ENCODE results near the gene DAGLA. TPM values are rescaled to one million over a fixed set of nuclear protein-coding genes. Genes with fewer than 3 reads are reported as not detected.

The DAGLA gene
- total and polyA plus RNA-seq, 2 of the 13 experiments (the other 11 are each of a cell fraction or from before 2014, with no cell fraction given) = 2.6 to 3.9 TPM

DNA sequence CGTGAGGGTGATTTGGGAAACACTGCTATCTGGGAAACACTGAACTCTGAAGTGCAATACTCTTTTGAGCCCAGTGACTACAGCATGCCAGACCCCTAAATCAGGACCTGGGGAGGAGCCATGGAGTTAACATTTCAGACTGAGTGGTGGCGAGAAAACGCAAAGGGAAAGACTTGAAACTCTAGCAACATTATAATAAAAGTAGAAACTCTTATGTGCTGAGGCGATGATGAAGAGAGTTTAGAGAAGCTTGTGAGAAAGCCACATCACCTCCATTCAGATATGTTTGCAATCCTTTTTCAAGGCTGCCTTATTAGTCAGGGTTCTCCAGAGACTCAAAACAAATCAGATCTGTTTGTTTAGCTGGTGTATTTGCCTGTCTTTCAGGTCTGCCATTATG is 114.4 kb downstream of the DAGLA start:
- H3K9me3 ChIP-seq (ENCODE audit: low read length) = no peaks in the 10 kb centered on the region
- intact Hi-C loops (cut with micrococcal nuclease; ENCODE audit: unreplicated experiment) = no loop called here
- H3K36me3 ChIP-seq (replicated peaks in 1 of 2; ENCODE audit: control insufficient read depth in 1 of 2, insufficient read depth in 2 of 2, low read length in 2 of 2) = peaks cover 9 to 31% of the 10 kb centered on the region in 2 experiments
- no peak overlapping the region for H2AFZ ChIP-seq (ENCODE audit: low read length)
- no peaks in the 10 kb centered on the region; the same call in 1 of the 2 replicates for H4K20me1 ChIP-seq (ENCODE audit: insufficient read depth, low read length)
- TF ChIP-seq MEIS1 (CRISPR knock-in tag; IDR thresholded peaks at IDR 0.05; ENCODE audit: borderline replicate concordance) = no peak
- TF ChIP-seq HOXA7 (CRISPR knock-in tag; IDR thresholded peaks at IDR 0.05) = no peak
- TF ChIP-seq NAIF1 (CRISPR knock-in tag; IDR thresholded peaks at IDR 0.05; ENCODE audit: borderline replicate concordance) = no peak
- no peak for TF ChIP-seq XBP1 (CRISPR knock-in tag; IDR thresholded peaks at IDR 0.05)
- TF ChIP-seq MLLT10 (CRISPR knock-in tag; IDR thresholded peaks at IDR 0.05) = no peak
- TF ChIP-seq ZNF235 (CRISPR knock-in tag; IDR thresholded peaks at IDR 0.05; ENCODE audit: borderline replicate concordance) = no peak
- TF ChIP-seq ISL2 (CRISPR knock-in tag; IDR thresholded peaks at IDR 0.05) = no peak
- no peak for TF ChIP-seq ZNF652 (CRISPR knock-in tag; IDR thresholded peaks at IDR 0.05; ENCODE audit: borderline replicate concordance, low read depth)
- no peak for TF ChIP-seq KLF12 (CRISPR knock-in tag; IDR thresholded peaks at IDR 0.05; ENCODE audit: borderline replicate concordance)
- no peak for TF ChIP-seq CEBPB (IDR thresholded peaks at IDR 0.05; ENCODE audit: borderline replicate concordance, low read depth, low read length)
- no peak for TF ChIP-seq KDM5A (IDR thresholded peaks at IDR 0.05; ENCODE audit: borderline replicate concordance, low read length)
- TF ChIP-seq ZNF841 (CRISPR knock-in tag; IDR thresholded peaks at IDR 0.05; ENCODE audit: borderline replicate concordance) = no peak
- no peak for TF ChIP-seq ELF3 (CRISPR knock-in tag; IDR thresholded peaks at IDR 0.05)
- no peak for TF ChIP-seq ETV5 (CRISPR knock-in tag; IDR thresholded peaks at IDR 0.05; ENCODE audit: borderline replicate concordance)
- TF ChIP-seq, protein P1, sequence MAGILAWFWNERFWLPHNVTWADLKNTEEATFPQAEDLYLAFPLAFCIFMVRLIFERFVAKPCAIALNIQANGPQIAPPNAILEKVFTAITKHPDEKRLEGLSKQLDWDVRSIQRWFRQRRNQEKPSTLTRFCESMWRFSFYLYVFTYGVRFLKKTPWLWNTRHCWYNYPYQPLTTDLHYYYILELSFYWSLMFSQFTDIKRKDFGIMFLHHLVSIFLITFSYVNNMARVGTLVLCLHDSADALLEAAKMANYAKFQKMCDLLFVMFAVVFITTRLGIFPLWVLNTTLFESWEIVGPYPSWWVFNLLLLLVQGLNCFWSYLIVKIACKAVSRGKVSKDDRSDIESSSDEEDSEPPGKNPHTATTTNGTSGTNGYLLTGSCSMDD (CRISPR knock-in tag; IDR thresholded peaks at IDR 0.05) = no peak
- TF ChIP-seq, protein P2, sequence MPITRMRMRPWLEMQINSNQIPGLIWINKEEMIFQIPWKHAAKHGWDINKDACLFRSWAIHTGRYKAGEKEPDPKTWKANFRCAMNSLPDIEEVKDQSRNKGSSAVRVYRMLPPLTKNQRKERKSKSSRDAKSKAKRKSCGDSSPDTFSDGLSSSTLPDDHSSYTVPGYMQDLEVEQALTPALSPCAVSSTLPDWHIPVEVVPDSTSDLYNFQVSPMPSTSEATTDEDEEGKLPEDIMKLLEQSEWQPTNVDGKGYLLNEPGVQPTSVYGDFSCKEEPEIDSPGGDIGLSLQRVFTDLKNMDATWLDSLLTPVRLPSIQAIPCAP (CRISPR knock-in tag; IDR thresholded peaks at IDR 0.05; ENCODE audit: low read depth) = no peak
- TF ChIP-seq ATRX (CRISPR knock-in tag; IDR thresholded peaks at IDR 0.05; ENCODE audit: borderline replicate concordance) = no peak
- no peak for TF ChIP-seq GABPA (IDR thresholded peaks at IDR 0.05; ENCODE audit: low read depth, low read length)
- TF ChIP-seq GABPA (CRISPR knock-in tag; IDR thresholded peaks at IDR 0.05; ENCODE audit: low read depth) = no peak
- TF ChIP-seq SOX5 (CRISPR knock-in tag; IDR thresholded peaks at IDR 0.05; ENCODE audit: borderline replicate concordance) = no peak
- no TSS peak for BruUV-seq (replicated peaks)
- DNase-seq (ENCODE audit: low spot score) (no peak), ATAC-seq (no peak), FAIRE-seq (no peak)
- H3K4me1 ChIP-seq (ENCODE audit: insufficient read depth, low read length) = peaks cover 45% of the 10 kb centered on the region
- ChIA-PET CTCF (ENCODE audit: low intra/inter-chr PET ratio, low total read pairs) (no interaction called here), POLR2A (no interaction called here)
- H3K27ac ChIP-seq (ENCODE audit: extremely low read length, insufficient read depth, low read length) = no peak overlapping the region
- peak overlapping the region; percentile 41; the same call in 1 of the 2 replicates for H3K9ac ChIP-seq (ENCODE audit: insufficient read depth, low read depth, low read length)
- in situ Hi-C loops (cut with HindIII; ENCODE audit: extremely low pct_ligation_motif_present, low pct_unique_long_range_greater_than_20kb) = loop anchor here (10.0 kb wide), 1 partner anchor 290 kb away; no protein-coding TSS in a partner anchor
- H3K4me3 ChIP-seq (replicated peaks in 1 of 3; ENCODE audit: insufficient read depth in 1 of 3, low read depth in 2 of 3, low read length in 3 of 3) = no peak overlapping the region; a peak in 1 of 6 replicates
- 91% methylated on average over 4 of the region's 4 CpGs for WGBS (ENCODE audit: low lambda C conversion rate)
- no peaks in the 10 kb centered on the region; a peak in 1 of 5 replicates for H3K27me3 ChIP-seq (ENCODE audit: control insufficient read depth in 1 of 2, insufficient read depth in 2 of 2, low read length in 2 of 2)
- peaks cover 50% of the 10 kb centered on the region for H3K79me2 ChIP-seq (ENCODE audit: insufficient read depth, low read length)
- H3K4me2 ChIP-seq (ENCODE audit: low read depth, low read length) = peak overlapping the region; percentile 36
